Amniotic epithelial cell (primary cell): Measurements from ENCODE around the gene LY6G6D.

ENCODE experiments used
- DNase-seq: peaks from one replicate; pipeline ENCODE4 v3.0.0-alpha.2; 2010; ENCODE audit warnings: low read depth

Gene LY6G6D

GRCh38 chr6:31764198-31764597, 49.0 kb downstream of the LY6G6D start:
- no peak for DNase-seq

- no peak for DNase-seq
Observed at GRCh38 chr6:31765559-31765909, 50.4 kb downstream of the LY6G6D start.

- no peak for DNase-seq
Observed at GRCh38 chr6:31765910-31766794, 51.0 kb downstream of the LY6G6D start.

GRCh38 chr6:31767096-31767645, 52.0 kb downstream of the LY6G6D start:
- no peak for DNase-seq
